Adipose tissue (tissue), 3 donors: ENCODE data around the gene IPO9. TPM values are rescaled to one million over a fixed set of nuclear protein-coding genes. Genes with fewer than 3 reads are reported as not detected.

Source experiments
- H3K27ac ChIP-seq: one replicate; pipeline ENCODE4 v1.5.1; 2013; ENCODE audit warnings: low read depth, low read length
- WGBS, 3 donors: extraction: QIAGEN DNeasy Blood & Tissue Kit; methylation state at CpG; one replicate each; pipeline ENCODE4 v1.1.7; 2013; 5-methylcytosine and 5-hydroxymethylcytosine counted together
- polyA plus RNA-seq, 3 donors: library from polyadenylated mRNA; stranded (reverse); fragments of 200-250 nt; gene quantifications; one replicate each; pipeline ENCODE4 v1.2.3, GENCODE V29; 2013
- donor health status: healthy with polysubstance abuse.
- donor health status: Bipolar disorder and iron deficiency.
- donor health status: healthy.

Gene IPO9
- polyA plus RNA-seq, 3 donors: 7.2 to 20.9 (median 14.2) TPM

DNA sequence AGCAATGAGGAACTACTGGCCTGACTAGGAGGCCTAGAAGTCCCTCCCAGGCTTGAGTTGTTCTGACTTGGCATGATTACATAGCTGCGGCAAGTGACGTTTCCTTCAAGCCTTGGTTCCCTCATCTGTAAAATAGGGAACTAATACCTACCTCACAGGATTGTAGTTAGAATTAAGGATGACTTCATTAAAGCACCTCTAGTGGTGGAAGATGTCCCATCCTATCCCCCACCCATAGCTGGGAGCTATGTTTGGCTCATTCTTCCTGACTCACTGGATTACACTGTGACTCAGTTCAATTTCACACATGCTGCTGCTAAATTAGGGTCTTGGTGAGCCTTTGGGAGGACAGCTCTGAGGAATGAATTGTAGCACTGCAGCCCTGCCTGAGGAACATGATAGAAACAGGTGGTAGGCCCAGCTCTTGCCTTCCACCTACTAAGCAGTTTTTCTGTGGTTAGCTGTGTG is 53.7 kb downstream of the IPO9 start:
- no peak overlapping the region for H3K27ac ChIP-seq
- WGBS, 3 donors: 41 to 82% (median 64%) methylated on average over 2 of the region's 2 CpGs

DNA sequence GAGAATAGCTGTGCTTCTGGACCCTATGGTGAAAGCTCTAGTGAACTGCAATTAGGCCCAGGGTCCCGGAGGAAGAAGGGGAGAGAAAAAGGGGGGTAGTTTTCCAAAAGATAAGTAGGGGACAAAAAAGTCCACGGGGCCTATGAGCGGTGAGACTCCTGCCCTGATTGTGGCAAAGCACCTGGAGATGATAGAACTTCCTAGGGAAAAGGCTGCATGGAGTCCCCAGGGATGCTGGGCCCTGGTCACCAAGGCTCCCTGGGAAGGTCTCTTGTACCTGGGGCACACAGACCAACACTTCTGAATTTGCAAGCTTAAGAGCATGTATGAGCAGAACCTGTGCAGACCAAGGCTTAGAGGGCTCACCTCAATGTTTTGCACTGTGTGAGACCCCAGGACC is 54.3 kb downstream of the IPO9 start:
- 81 to 89% (median 88%) methylated on average over 3 of the region's 3 CpGs for WGBS, 3 donors
- no peak overlapping the region for H3K27ac ChIP-seq

DNA sequence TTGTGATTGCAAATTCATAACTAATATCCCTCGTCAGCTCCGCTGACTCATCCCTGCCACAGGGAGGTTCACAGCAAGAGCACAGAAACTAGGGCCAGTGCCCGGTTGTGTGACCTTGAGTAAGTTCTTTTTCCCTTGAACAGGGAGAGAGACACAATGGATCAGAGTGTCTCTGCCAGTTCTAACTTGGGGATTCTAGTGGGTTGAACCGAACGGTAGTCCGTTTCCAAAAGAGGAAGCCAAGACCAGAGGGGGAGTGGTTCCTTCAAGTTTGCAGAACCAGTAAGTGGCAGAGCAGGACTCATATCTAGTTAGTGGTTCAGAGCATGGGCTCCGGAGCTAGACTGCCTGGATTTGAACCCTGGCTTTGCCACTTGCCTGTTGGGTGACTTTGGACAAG is 54.8 kb downstream of the IPO9 start:
- 15 to 16% (median 16%) methylated on average over 7 of the region's 7 CpGs for WGBS, 3 donors
- H3K27ac ChIP-seq: no peak overlapping the region

DNA sequence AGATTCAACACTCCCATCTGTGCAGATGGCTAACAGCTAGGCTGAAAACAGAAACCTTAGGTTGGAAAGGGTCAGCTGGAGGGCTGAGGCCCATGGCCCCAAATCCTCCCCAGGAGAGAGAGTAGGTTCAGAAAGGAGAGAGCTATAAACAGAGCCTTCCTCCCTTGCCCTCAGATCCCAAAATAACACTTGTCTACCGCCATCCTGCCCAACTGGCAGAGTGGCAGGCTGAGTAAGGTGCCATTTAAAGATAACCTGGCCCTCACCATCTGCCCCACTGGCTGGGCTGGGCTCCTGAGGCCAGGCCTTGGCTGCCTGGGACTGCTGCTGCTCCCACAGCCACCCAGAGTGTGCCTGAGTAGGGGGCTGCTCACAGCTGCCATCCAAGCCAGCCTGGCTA is 55.5 kb downstream of the IPO9 start:
- 46 to 67% (median 62%) methylated on average over 1 of the region's 1 CpG for WGBS, 3 donors
- no peak overlapping the region for H3K27ac ChIP-seq

DNA sequence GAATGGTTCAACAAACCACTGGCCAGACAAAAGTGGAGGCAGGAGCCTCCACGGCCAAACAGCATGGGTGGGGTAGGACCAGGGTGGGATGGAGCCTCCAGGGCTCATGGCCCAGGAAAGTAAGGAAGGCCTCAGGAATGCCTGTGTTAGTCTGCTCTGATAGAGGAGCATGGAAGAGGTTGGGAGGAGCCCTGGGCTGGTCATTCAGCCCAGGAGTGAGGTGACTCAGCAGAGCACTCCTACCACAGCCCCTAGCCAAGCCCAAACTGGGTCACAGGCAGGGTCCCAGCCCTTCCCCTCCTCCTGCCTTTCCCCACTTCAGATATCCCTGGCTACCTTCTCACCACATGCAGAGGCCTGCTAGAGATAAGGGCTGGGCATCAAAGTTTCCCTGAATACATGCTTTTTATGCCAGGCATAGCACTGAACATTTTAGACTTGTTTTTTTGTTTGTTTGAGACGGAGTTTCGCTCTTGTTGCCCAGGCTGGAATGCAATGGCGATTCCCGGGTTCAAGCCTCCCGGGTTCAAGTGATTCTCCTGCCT is 56.6 kb downstream of the IPO9 start:
- 84 to 90% (median 89%) methylated on average over 6 of the region's 6 CpGs for WGBS, 3 donors
- H3K27ac ChIP-seq: no peak overlapping the region

DNA sequence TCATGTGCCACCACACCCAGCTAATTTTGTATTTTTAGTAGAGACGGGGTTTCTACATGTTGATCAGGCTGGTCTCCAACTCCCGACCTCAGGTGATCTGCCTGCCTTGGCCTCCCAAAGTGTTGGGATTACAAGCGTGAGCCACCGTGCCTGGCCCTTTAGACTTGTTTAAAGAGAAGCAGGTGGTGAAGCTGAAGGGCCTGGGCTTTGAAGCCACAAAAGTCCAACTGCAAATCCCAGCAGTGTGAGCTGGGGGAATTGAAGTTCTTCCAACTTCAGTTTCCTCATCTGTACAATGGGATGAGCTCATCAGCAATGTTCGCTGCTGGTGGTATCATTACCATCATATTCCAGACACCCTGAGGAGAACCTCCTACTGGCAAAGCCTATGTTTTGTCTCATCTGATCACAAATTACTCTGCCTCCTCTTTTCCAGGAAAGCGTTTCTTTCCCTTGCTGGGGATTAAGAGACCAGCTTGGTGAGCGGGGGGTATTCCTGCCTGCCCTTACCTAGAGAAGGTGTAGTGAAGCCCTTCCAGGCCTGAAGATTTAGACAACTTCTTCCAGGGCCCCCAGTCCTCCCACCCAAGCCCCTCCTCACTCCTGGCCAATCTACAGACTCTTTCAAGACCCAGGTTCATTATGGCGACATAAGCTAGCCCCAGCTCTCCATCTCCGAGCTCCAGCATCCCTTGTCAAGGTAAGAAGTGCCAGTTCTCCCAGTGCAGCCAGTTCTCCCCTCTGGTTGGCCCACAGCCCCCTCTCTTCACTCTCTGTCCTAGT is 57.3 kb downstream of the IPO9 start:
- H3K27ac ChIP-seq: no peak overlapping the region
- 85 to 91% (median 89%) methylated on average over 9 of the region's 9 CpGs for WGBS, 3 donors

DNA sequence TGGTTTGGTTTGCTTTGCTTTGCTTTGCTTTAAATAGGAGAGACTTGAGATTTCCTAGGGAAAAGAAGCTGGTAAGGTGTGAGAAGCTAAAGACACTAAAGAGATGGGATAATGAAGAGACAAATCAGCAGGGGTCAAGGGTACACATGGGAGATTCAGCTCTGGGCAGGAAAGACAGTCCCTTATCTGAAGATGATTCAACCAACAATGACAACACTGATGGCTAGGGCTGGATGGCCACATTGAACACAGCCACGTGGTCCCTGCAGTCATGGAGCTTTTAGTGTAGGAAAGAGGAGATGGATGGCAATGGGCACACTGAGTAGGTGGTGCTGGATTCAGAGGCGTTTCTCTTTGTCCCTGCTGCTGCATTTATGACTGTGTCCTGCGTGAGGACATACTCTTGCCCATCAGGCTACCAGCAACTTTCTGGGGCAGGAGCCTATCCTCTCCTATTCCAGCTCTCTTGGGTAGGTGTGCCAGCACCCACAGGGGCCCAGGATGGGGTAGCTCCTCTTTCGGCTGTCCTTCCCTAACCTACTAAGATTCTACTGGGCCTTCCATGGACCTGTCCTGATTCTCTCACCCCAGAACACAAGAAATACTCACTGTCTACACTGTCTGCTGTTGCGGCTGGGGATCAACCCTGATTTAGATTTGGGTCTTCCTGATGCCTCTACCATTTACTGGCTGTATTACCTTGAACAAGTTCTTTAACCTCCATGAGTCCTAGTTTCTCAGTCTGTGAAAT is 58.3 kb downstream of the IPO9 start:
- no peak overlapping the region for H3K27ac ChIP-seq

DNA sequence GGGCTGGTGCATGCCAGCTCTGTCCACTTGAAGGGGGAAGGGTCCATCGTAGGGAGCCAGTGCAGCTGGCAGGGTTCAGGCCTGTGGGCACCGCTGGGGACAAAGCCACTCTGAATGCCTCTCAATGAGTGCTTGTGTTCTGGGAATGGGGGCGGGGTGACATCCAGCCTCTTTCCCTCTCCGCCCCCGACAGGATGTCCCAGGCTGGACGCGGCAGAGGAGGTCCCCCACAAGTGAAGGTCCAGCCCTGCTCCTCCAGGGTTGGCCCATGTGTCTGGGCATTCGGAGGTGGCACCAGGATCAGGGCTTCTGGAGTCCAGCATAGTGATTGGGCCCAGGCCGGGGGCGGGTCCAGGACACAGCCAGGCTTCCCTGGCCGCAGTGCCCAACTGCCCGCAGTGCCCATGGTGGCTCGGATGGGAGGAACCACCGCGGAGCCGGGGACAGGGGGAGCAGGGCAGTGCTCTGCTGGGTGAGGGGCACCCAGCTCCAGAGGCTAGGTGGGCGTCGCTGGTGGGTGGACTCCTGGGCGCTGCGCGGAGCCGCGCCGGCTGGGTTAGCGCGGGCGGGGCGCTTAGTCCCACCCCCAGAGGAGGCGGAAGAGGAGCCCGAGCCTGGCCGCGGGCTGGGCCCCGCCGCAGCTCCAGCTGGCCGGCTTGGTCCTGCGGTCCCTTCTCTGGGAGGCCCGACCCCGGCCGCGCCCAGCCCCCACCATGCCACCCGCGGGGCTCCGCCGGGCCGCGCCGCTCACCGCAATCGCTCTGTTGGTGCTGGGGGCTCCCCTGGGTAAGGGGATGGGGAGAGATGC is 59.5 kb downstream of the IPO9 start, which contains the start of gene SHISA4:
SHISA4 (plus strand) TSS at position 617 of the 808 bp plus-strand sequence; CDS start at position 714, 97 bp downstream.
- H3K27ac ChIP-seq: no peak within 1 kb of the TSS
- 1 to 8% (median 4%) methylated on average over 33 to 49 of the region's 49 CpGs for WGBS, 3 donors

More for the DNA sequence above, 58.3 kb downstream of the IPO9 start:
- 75 to 89% (median 77%) methylated on average over 5 of the region's 5 CpGs for WGBS, 3 donors

DNA sequence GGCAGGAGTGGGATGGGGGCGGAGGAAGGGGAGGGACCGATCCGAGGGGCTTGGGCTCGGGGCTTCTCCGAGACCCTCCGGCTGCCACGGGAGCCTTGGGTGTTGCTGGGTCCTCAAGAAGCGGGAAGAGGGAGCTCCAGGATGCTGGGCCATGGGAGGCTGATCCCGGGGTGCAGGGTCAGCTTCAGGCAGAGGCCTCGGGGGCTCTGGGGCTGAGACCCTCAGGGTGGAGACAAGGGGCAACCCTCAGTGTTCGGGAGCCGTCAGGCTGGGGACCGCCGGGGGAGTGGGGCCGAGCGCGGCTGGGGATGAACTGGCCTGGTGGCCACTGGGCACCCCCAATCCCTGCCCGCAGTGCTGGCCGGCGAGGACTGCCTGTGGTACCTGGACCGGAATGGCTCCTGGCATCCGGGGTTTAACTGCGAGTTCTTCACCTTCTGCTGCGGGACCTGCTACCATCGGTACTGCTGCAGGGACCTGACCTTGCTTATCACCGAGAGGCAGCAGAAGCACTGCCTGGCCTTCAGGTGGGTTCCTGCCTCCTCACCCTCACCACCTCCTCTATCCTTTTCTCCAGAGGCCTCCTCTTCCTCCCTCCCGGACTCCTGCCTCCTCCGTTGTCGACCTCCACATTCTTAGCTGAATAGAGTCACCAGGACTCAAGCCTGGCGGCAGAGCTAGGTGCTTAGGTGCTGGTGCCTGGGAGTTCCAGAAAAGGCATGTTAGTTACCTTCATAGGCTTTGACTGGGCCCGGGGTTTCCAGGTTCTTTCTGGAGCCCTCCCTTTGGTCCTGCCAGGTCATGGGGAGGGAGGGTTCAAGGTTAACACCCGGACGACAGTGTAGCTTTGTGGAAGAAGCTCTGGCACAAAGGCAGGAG is 60.4 kb downstream of the IPO9 start:
- no peak overlapping the region for H3K27ac ChIP-seq
- 25 to 26% (median 26%) methylated on average over 29 to 33 of the region's 33 CpGs for WGBS, 3 donors

DNA sequence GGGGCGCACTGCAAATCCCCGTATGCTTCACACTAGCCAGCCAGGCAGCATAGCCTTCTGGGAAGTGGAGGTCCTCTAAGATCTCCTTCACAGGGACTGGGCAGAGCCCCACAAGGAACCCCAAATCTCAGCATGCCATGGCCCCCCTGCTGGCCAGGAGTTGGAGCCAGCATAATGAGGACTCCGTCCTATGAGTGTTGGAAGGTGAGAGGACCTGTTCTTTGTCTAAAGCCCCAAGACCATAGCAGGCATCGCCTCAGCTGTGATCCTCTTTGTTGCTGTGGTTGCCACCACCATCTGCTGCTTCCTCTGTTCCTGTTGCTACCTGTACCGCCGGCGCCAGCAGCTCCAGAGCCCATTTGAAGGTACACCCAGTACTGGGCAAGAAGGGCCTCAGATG is 61.3 kb downstream of the IPO9 start:
- no peak overlapping the region for H3K27ac ChIP-seq
- 91 to 94% (median 93%) methylated on average over 7 of the region's 7 CpGs for WGBS, 3 donors

DNA sequence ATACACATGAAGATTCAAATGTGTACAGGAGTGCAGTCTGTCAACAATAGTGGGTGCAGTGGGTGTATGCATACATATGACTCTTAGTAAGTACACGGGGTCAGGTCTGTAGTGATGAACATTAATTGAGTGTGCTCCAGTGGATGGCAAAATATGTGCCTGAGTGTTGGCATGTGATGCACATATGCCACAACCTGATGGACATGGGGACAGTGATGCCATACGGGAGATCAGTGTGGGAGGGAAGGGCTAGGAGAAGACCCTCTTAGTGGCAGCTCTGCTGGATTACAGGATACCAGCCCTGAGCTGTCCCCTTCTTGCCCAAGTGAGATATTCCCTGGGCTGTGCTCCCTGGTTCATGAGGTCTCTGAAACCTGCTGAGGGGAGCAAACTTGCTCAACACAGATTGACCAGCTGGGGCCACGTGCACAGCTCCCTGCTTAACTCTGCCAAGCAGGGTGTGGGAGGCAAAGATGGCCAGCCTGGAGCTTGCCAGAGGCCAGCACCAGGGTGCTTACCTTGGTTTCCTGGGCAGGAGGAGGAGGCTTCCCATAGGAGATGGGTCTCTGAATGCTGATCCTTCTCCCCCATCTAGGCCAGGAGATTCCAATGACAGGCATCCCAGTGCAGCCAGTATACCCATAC is 62.0 kb downstream of the IPO9 start:
- WGBS, 3 donors: 75 to 93% (median 84%) methylated on average over 3 of the region's 3 CpGs
- no peak overlapping the region for H3K27ac ChIP-seq

DNA sequence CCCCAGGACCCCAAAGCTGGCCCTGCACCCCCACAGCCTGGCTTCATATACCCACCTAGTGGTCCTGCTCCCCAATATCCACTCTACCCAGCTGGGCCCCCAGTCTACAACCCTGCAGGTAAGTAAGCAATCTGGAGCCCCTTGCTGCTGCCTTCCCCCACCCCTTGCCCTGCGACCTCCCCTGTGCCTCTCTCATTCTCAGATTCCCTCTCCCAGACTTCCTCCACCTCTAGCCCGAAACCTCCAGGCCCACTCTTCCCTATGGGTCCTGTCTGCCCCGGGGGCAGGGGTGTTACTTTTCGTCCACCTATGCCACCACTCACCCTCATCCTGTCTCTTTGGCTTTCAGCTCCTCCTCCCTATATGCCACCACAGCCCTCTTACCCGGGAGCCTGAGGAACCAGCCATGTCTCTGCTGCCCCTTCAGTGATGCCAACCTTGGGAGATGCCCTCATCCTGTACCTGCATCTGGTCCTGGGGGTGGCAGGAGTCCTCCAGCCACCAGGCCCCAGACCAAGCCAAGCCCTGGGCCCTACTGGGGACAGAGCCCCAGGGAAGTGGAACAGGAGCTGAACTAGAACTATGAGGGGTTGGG is 62.6 kb downstream of the IPO9 start:
- H3K27ac ChIP-seq: no peak overlapping the region
- WGBS, 3 donors: 84 to 90% (median 85%) methylated on average over 5 of the region's 5 CpGs

DNA sequence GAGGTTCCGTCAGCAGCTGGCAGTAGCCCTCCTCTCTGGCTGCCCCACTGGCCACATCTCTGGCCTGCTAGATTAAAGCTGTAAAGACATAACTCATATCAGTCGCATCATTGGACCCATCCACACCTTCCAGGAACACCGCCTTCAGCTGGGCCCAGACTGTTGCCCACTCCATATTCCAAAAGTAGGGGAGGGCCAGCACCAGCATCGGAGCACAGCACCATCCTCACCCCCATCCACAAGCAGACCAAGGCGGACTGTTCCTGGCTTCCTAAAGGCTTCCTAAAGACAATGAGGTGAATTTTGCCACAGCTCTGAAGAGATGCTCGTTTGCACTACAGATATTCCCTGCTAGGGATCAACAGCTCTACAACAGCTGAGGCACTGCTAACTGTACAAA is 63.3 kb downstream of the IPO9 start:
- no peak overlapping the region for H3K27ac ChIP-seq
- 88 to 95% (median 92%) methylated on average over 6 of the region's 6 CpGs for WGBS, 3 donors

DNA sequence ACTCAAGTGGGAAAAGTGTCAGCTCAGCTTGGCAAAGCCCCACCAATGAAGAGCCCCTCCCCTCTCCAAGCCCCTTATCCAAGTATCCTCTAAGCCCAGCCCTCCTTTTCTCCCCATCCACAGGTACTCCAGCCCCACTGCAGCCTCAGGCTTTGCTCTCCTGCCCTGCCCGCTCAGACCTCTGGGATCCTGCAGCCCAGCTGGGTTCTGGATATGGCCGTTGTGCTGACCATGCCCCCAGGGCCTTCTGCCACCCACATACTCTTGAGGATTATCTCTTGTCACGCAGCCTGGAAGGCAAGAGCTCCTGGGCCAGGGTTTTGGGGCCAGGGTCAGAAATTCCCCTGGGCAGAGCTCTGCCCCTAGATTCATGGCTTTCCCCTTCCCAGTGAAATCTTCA is 64.5 kb downstream of the IPO9 start:
- H3K27ac ChIP-seq: no peak overlapping the region
- WGBS, 3 donors: 59 to 71% (median 69%) methylated on average over 3 of the region's 3 CpGs

DNA sequence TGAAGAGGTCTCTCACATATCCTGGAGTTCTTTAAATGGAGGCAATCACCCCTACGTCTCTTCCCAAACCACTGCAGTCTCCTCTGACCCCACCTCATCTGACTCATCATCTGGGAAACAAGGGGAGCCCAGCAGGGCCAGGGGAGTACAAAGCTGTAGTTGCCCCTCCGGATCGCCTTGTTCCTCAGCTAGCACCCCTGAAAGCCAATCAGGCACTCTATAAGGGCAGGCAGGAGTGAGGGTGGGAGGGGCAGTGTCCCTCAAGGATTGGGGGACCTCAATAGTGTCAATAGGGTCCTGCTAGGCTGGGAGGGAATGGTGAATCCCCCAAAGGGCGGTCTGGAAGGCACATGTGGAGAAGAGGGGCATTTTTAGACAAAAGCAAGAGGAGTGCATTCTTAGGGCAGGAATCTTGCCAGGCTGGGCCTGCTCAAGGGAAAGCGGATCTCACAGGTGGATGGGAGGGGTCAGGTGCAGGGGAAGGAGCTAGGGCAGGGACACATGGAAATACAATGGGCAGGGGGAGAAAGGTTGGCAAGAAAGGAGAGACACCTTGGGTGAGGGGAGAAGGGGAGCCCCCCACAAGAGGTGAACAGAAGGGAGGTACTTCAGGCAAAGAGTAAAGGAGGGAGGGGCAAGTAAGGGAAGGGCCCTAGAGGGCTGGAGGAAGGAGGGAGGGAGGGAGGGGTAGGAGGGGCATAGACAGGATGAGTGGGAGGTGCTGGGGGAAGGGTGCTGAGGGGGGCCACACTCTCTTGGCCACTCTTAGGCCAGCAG is 65.6 kb downstream of the IPO9 start:
- 80 to 85% (median 81%) methylated on average over 5 of the region's 5 CpGs for WGBS, 3 donors
- H3K27ac ChIP-seq: no peak overlapping the region

DNA sequence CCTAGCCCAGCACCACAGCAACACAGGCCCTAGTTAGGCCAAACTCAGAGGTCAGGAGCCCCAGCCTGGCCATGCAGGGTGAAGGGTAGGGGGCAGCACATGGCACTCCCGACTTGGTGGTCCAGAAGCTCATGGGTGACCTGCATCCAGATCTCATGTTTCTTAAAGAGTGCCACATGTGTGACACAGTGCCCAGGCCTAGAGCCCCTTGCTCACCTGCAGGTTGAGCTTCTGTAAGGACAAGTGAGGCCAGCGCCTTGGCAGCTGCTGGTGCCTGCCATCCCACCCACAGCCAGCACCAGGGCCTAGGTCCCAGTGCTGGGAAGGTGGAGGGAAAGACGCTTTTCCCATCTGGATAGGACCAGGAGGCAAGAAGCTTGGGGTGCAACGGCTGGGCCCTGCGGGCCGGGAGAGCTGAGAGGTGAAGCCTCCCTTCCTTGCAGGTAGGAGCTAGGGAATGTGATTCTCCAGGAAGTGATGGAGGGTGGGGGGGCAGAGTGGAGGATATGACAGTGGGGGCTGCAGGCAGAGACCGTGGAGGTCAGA is 66.2 kb downstream of the IPO9 start:
- 83 to 92% (median 84%) methylated on average over 7 of the region's 7 CpGs for WGBS, 3 donors
- H3K27ac ChIP-seq: no peak overlapping the region
